ENCODE measurements around the gene TPM1. TPM values are rescaled to one million over a fixed set of nuclear protein-coding genes. Genes with fewer than 3 reads are reported as not detected.

TPM1 gene
- total and polyA plus RNA-seq, 2 experiments from 2014 or later: 2,012 to 3,072 TPM

DNA sequence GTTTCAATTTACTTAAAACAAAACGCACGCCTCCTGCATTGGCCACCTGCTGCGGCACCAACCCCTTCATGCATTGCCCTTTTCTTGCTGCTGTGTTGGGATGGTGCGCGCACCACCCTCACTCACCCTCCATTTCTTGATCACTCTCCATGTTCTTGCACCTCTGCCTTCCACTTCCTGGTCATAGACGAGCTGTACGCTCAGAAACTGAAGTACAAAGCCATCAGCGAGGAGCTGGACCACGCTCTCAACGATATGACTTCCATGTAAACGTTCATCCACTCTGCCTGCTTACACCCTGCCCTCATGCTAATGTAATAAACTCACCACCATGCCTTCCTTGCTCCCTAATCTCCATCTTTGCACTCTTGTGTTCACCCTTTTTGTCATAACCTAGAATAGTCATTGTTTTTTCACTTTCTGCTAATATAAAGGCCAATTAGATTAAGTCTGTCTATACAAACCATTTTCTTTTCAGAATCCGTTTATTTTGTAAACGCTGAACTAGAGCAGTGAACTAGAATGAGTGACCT lies 21.4 kb downstream of the TPM1 start:
- H4K20me1 ChIP-seq (ENCODE audit: insufficient read depth): no peaks in the 10 kb centered on the region
- H3K9me3 ChIP-seq (ENCODE audit: low read depth): no peaks in the 10 kb centered on the region
- H3K4me1 ChIP-seq (ENCODE audit: insufficient read depth): peaks cover 42% of the 10 kb centered on the region
- H3K4me3 ChIP-seq: no peak overlapping the region
- 96% methylated on average over 13 of the region's 13 CpGs for WGBS, 2 experiments (ENCODE audit: low coverage in 1 of 2, low lambda C conversion rate in 2 of 2, missing lambda C conversion rate in 2 of 2)
- no peaks in the 10 kb centered on the region for H3K27me3 ChIP-seq (replicated peaks; ENCODE audit: insufficient read depth)
- peaks cover 74% of the 10 kb centered on the region for H3K79me2 ChIP-seq (ENCODE audit: insufficient read depth)
- H3F3A ChIP-seq (ENCODE audit: insufficient read depth): peaks cover 100% of the 10 kb centered on the region
- H2AFZ ChIP-seq: no peak overlapping the region
- H3K36me3 ChIP-seq (ENCODE audit: low read depth): peaks cover 96% of the 10 kb centered on the region
- H3K9ac ChIP-seq: peak overlapping the region; percentile 9; the same call in 1 of the 2 replicates
- H3K9me2 ChIP-seq (ENCODE audit: insufficient read depth): no peaks in the 10 kb centered on the region
- in situ Hi-C loops (cut with MboI): no loop called here
- no peak for TF ChIP-seq EZH2phosphoT487 (IDR thresholded peaks at IDR 0.05; ENCODE audit: insufficient read depth, low read depth)
- no peak for TF ChIP-seq EZH2 (IDR thresholded peaks at IDR 0.05; ENCODE audit: insufficient read depth, poor library complexity, severe bottlenecking)
- H3K27ac ChIP-seq: peak overlapping the region; percentile 71
- no peak overlapping the region for H3K4me2 ChIP-seq (ENCODE audit: unreplicated experiment)
- DNase-seq: no peak

DNA sequence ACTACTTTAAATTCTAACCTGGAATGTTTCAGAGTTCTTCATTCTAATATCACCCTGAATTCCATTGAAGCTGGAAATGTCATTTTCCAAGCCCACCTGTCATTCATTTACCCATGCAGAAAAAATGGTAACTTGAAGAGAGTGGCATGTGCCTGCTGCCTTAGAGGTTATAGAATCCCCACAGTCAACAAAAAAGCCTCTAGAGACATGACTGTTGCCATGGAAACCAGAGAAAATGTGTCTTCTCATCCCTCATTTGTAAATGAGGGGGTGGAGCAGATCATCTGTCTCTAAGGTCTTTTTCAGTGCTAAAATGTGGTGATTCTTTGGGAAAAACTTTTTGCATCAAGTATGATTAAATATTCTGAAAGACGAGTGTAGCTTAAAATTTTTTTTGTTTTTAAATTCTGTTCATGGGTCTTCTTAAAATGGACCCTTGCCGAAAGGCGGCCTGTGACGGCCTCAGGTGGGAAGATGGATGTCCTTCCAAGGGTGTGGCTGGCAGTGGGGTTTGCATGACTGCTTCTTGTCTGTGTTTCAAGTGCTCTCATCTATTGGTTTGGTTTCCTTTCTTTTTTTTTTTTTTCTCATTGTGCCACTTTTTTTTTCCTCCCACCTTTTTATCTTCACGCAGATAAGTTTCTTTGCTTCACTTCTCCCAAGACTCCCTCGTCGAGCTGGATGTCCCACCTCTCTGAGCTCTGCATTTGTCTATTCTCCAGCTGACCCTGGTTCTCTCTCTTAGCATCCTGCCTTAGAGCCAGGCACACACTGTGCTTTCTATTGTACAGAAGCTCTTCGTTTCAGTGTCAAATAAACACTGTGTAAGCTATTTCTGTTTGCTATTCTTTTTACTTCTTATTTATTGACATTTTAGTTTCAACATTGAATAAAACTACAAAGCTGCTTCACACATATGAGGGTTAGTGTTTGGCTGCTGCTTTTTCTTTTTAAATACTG lies 23.0 kb downstream of the TPM1 start:
- in situ Hi-C loops (cut with MboI): no loop called here
- no peaks in the 10 kb centered on the region for H3K9me3 ChIP-seq (ENCODE audit: low read depth)
- H3K4me3 ChIP-seq: no peak overlapping the region
- WGBS, 2 experiments (ENCODE audit: low coverage in 1 of 2, low lambda C conversion rate in 2 of 2, missing lambda C conversion rate in 2 of 2): 87 to 93% methylated on average over 8 of the region's 8 CpGs
- peaks cover 95% of the 10 kb centered on the region for H3K36me3 ChIP-seq (ENCODE audit: low read depth)
- no peaks in the 10 kb centered on the region for H3K9me2 ChIP-seq (ENCODE audit: insufficient read depth)
- H3K4me1 ChIP-seq (ENCODE audit: insufficient read depth): peaks cover 39% of the 10 kb centered on the region
- peaks cover 99% of the 10 kb centered on the region for H3F3A ChIP-seq (ENCODE audit: insufficient read depth)
- no peaks in the 10 kb centered on the region for H3K27me3 ChIP-seq (replicated peaks; ENCODE audit: insufficient read depth)
- H3K27ac ChIP-seq: peak overlapping the region; percentile 71
- H3K4me2 ChIP-seq (ENCODE audit: unreplicated experiment): peak overlapping the region; percentile 1
- peaks cover 58% of the 10 kb centered on the region for H3K79me2 ChIP-seq (ENCODE audit: insufficient read depth)
- H2AFZ ChIP-seq: no peak overlapping the region
- peak overlapping the region; percentile 17 for H3K9ac ChIP-seq
- TF ChIP-seq EZH2phosphoT487 (IDR thresholded peaks at IDR 0.05; ENCODE audit: insufficient read depth, low read depth): no peak
- no peak for TF ChIP-seq EZH2 (IDR thresholded peaks at IDR 0.05; ENCODE audit: insufficient read depth, poor library complexity, severe bottlenecking)
- peak; percentile 76 for DNase-seq
- 0 out of 2 replicates have a peak, but pooled peaks cover under 1% of the 10 kb centered on the region for H4K20me1 ChIP-seq (ENCODE audit: insufficient read depth)

DNA sequence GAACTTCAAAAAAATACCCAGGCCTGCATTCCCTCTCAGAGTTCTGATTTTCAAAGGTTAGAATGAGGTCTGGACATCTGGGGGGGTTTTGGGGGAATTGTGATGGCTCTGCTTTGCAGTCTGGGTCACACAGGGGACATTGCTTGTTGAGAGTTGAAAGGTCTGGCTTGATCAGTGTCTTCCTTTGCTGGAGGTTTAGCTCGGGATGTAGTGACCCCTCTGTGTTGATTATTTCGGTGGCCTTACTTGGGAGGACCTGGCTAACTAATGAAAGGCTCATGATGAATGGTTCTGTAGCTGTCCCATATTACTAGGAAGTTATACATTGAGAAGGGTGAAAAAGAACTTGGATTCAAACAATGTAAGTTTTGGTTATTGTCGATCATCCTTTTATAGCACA lies 23.7 kb downstream of the TPM1 start:
- H2AFZ ChIP-seq: no peak overlapping the region
- H3K79me2 ChIP-seq (ENCODE audit: insufficient read depth): peaks cover 51% of the 10 kb centered on the region
- H3K36me3 ChIP-seq (ENCODE audit: low read depth): peaks cover 95% of the 10 kb centered on the region
- H3K4me2 ChIP-seq (ENCODE audit: unreplicated experiment): peak overlapping the region; percentile 1
- peak overlapping the region; percentile 17 for H3K9ac ChIP-seq
- TF ChIP-seq EZH2 (IDR thresholded peaks at IDR 0.05; ENCODE audit: insufficient read depth, poor library complexity, severe bottlenecking) (no peak), EZH2phosphoT487 (IDR thresholded peaks at IDR 0.05; ENCODE audit: insufficient read depth, low read depth) (no peak)
- peaks cover 99% of the 10 kb centered on the region for H3F3A ChIP-seq (ENCODE audit: insufficient read depth)
- no peak overlapping the region for H3K4me3 ChIP-seq
- H3K27me3 ChIP-seq (replicated peaks; ENCODE audit: insufficient read depth): no peaks in the 10 kb centered on the region
- no peak for DNase-seq
- H3K9me3 ChIP-seq (ENCODE audit: low read depth): no peaks in the 10 kb centered on the region
- H3K4me1 ChIP-seq (ENCODE audit: insufficient read depth): peaks cover 40% of the 10 kb centered on the region
- H3K9me2 ChIP-seq (ENCODE audit: insufficient read depth): no peaks in the 10 kb centered on the region
- in situ Hi-C loops (cut with MboI): no loop called here
- H4K20me1 ChIP-seq (ENCODE audit: insufficient read depth): 0 out of 2 replicates have a peak, but pooled peaks cover 5% of the 10 kb centered on the region
- 61 to 64% methylated on average over 3 of the region's 3 CpGs for WGBS, 2 experiments (ENCODE audit: low coverage in 1 of 2, low lambda C conversion rate in 2 of 2, missing lambda C conversion rate in 2 of 2)
- H3K27ac ChIP-seq: peak overlapping the region; percentile 71

DNA sequence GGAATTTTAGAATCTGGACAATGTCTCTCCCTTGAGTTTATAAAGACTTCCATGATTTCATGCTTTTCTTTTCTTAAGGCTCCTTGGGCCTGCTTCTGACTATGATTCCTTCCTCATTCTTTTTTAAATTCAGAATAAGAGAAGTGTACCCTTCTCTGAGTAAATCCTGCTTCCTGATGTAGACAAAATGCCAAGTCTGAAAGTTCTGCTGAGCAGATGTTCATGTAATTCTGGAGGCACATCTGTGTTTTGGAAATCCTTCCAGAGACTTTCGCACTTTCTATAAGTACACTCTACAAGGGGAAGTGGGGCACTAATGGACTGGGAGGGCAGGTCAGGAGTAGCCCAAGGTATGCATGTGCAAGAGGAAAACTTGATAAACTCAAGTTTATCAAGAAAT lies 24.8 kb downstream of the TPM1 start:
- in situ Hi-C loops (cut with MboI): no loop called here
- H3F3A ChIP-seq (ENCODE audit: insufficient read depth): peaks cover 99% of the 10 kb centered on the region
- peak overlapping the region; percentile 71 for H3K27ac ChIP-seq
- H4K20me1 ChIP-seq (ENCODE audit: insufficient read depth): 0 out of 2 replicates have a peak, but pooled peaks cover 5% of the 10 kb centered on the region
- H3K4me2 ChIP-seq (ENCODE audit: unreplicated experiment): no peak overlapping the region
- no peaks in the 10 kb centered on the region for H3K27me3 ChIP-seq (replicated peaks; ENCODE audit: insufficient read depth)
- peaks cover 43% of the 10 kb centered on the region for H3K79me2 ChIP-seq (ENCODE audit: insufficient read depth)
- TF ChIP-seq EZH2phosphoT487 (IDR thresholded peaks at IDR 0.05; ENCODE audit: insufficient read depth, low read depth): no peak
- TF ChIP-seq EZH2 (IDR thresholded peaks at IDR 0.05; ENCODE audit: insufficient read depth, poor library complexity, severe bottlenecking): no peak
- no peaks in the 10 kb centered on the region for H3K9me3 ChIP-seq (ENCODE audit: low read depth)
- H3K36me3 ChIP-seq (ENCODE audit: low read depth): peaks cover 95% of the 10 kb centered on the region
- H3K4me3 ChIP-seq: no peak overlapping the region
- DNase-seq: no peak
- 94 to 95% methylated on average over 1 of the region's 1 CpG for WGBS, 2 experiments (ENCODE audit: low coverage in 1 of 2, low lambda C conversion rate in 2 of 2, missing lambda C conversion rate in 2 of 2)
- no peaks in the 10 kb centered on the region for H3K9me2 ChIP-seq (ENCODE audit: insufficient read depth)
- H2AFZ ChIP-seq: no peak overlapping the region
- H3K4me1 ChIP-seq (ENCODE audit: insufficient read depth): peaks cover 31% of the 10 kb centered on the region
- peak overlapping the region; percentile 17; the same call in 1 of the 2 replicates for H3K9ac ChIP-seq

Data from GM23248 (cell line).